Kidney (tissue), 14 donors: Measurements from ENCODE around the gene TMEM218. TPM values are rescaled to one million over a fixed set of nuclear protein-coding genes. Genes with fewer than 3 reads are reported as not detected.

Experiments
- DNase-seq, 5 donors: peaks; one replicate each; pipeline ENCODE4 v3.0.0-alpha.2; 2013 to 2020
- FAIRE-seq: peaks from 2 replicates; lab custom pipeline; 2012; peaks lifted over from hg19 to GRCh38; lab: Jason Lieb, UNC
- H3K27ac ChIP-seq, 2 donors: one replicate each; pipeline ENCODE4 v1.7.0; 2013; ENCODE audit warnings: low read depth in 2 of 2, low read length in 2 of 2, inconsistent platforms in 1 of 2
- H3K27me3 ChIP-seq: one replicate; pipeline ENCODE4 v1.7.1; 2013; ENCODE audit warnings: low read length, inconsistent platforms; ENCODE audit not compliant: control insufficient read depth, insufficient read depth
- H3K36me3 ChIP-seq, 3 donors: one replicate each; pipeline versions ENCODE4 v1.7.0 to v1.7.1; 2013; ENCODE audit warnings: low read length in 3 of 3, control low read depth in 1 of 3, inconsistent platforms in 1 of 3; ENCODE audit not compliant: insufficient read depth in 3 of 3, control insufficient read depth in 2 of 3
- H3K4me1 ChIP-seq, 3 donors: one replicate each; pipeline versions ENCODE4 v1.7.0 to v1.7.1; 2013; ENCODE audit warnings: low read length in 3 of 3, inconsistent platforms in 1 of 3, low read depth in 1 of 3; ENCODE audit not compliant: control insufficient read depth in 2 of 3, insufficient read depth in 2 of 3
- H3K4me3 ChIP-seq, 3 donors: one replicate each; pipeline versions ENCODE4 v1.7.0 to v1.8.1; 2013; ENCODE audit warnings: low read length in 3 of 3, control low read depth in 1 of 3, inconsistent platforms in 1 of 3
- H3K9ac ChIP-seq, 3 donors: one replicate each; pipeline versions ENCODE4 v1.7.0 to v1.7.1; 2013; ENCODE audit warnings: low read length in 3 of 3, control low read depth in 1 of 3, inconsistent platforms in 1 of 3
- H3K9me3 ChIP-seq, 3 donors: one replicate each; pipeline versions ENCODE4 v1.7.0 to v1.7.1; 2013; ENCODE audit warnings: low read length in 3 of 3, control low read depth in 1 of 3, inconsistent platforms in 1 of 3; ENCODE audit not compliant: control insufficient read depth in 2 of 3, insufficient read depth in 1 of 3
- CTCF ChIP-seq: IDR thresholded peaks from 3 replicates; pipeline ENCODE4 v1.5.1; 2012; ENCODE audit warnings: mild to moderate bottlenecking, moderate library complexity, borderline replicate concordance; ENCODE audit not compliant: insufficient read depth; ENCODE audit errors: extremely low read depth
- intact Hi-C: fragments of 100-400 bp; cut with DNase I; formaldehyde crosslinking; loops from one replicate; pipeline ENCODE4 v1.11.1; 2022
- polyA plus RNA-seq: library from polyadenylated mRNA; stranded (reverse); fragments of 350-450 nt; fragmentation: Illumina TruSeq; extraction: RNeasy Lipid Tissue Mini Kit (QIAGEN cat#74804); gene quantifications from one replicate; pipeline ENCODE4 v1.2.3, GENCODE V29; 2014; ENCODE audit warnings: low read depth, low replicate concordance; ENCODE audit not compliant: insufficient read depth
- total RNA-seq: library from RNA; stranded (reverse); fragmentation: NEBNext Ultra II Directional; extraction: Animal tissue kit (Norgen Biotek cat#: 25700); gene quantifications from one replicate; pipeline ENCODE4 v1.2.1, GENCODE V29; 2021
- donor health status: control.
- donor health status: control.
- donor health status: control.
- donor health status: control.
- donor health status: control.
- donor health status: DM: yes; HTN: yes; CAD: no.
- donor health status: Normal renal cell carcinoma (clear cell type).

Gene TMEM218
- total and polyA plus RNA-seq, 2 donors from 2014 or later = 22.9 to 33.4 TPM

DNA sequence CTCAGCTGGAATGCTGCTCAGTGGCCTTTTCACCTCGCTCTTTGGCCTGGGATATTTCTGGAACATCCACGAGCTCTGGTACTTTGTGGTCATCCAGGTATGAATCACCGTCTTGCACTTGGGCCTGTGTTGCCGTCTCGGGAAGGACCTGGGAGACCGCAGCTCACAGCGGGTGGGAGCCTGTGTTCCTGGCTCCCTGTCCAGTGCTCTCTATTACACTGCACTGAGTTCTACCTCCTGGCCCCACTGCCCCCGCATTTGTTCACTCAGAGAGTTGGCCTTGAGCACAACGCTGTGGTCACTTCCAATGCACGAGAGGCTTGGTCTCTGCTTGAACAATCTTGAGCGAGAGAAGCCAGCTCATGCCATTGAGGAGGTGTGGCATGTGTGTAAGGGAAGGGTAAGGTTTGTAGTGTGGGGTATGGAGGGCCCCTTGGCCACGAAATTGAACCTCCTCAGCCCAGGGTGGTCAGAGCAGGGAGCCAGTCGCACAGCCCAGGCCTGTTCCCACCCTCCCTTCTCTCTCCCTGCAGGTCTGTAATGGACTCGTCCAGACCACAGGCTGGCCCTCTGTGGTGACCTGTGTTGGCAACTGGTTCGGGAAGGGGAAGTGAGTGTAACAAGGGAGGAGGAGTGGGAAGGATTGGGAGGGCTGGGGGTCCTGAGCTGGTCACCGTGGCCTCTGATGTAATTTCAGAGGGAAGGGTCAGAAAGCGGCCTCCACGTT lies 32.1 kb downstream of the TMEM218 start:
- DNase-seq (no peak), FAIRE-seq (no peak)
- no peak overlapping the region for H3K27ac ChIP-seq
- H3K27me3 ChIP-seq = no peaks in the 10 kb centered on the region
- H3K9ac ChIP-seq = no peak overlapping the region
- no peaks in the 10 kb centered on the region for H3K9me3 ChIP-seq
- TF ChIP-seq CTCF = no peak
- intact Hi-C loops = no loop called here
- no peak overlapping the region for H3K4me3 ChIP-seq
- no peaks in the 10 kb centered on the region for H3K36me3 ChIP-seq
- no peaks in the 10 kb centered on the region for H3K4me1 ChIP-seq

GRCh38 chr11:125078516-125079140 lies 32.8 kb downstream of the TMEM218 start:
- H3K4me1 ChIP-seq = no peaks in the 10 kb centered on the region
- FAIRE-seq (no peak), DNase-seq (no peak)
- H3K27ac ChIP-seq = no peak overlapping the region
- H3K9me3 ChIP-seq = no peaks in the 10 kb centered on the region
- no peaks in the 10 kb centered on the region for H3K36me3 ChIP-seq
- no peaks in the 10 kb centered on the region for H3K27me3 ChIP-seq
- no peak for TF ChIP-seq CTCF
- no peak overlapping the region for H3K4me3 ChIP-seq
- H3K9ac ChIP-seq = no peak overlapping the region
- intact Hi-C loops = no loop called here

- FAIRE-seq (no peak), DNase-seq (no peak)
- H3K27me3 ChIP-seq = no peaks in the 10 kb centered on the region
- no peak overlapping the region for H3K27ac ChIP-seq
- H3K4me3 ChIP-seq = no peak overlapping the region
- no peaks in the 10 kb centered on the region for H3K36me3 ChIP-seq
- no peaks in the 10 kb centered on the region for H3K4me1 ChIP-seq
- H3K9me3 ChIP-seq = no peaks in the 10 kb centered on the region
- intact Hi-C loops = no loop called here
- no peak overlapping the region for H3K9ac ChIP-seq
- TF ChIP-seq CTCF = no peak
Measured at GRCh38 chr11:125078016-125078415, 33.4 kb downstream of the TMEM218 start.
